COLO668 (cell line): ENCODE results near the gene ACBD3.
"Not testable (repeated sequence)": the region's sequence is repeated elsewhere in the genome, so short reads cannot be mapped to it uniquely, and the experiment has no call there.

Experiments
- DNase-seq: peaks from one replicate; lab custom pipeline; 2025; ENCODE audit not compliant: unreplicated experiment; lab: John Stamatoyannopoulos, UW

Gene ACBD3

DNA sequence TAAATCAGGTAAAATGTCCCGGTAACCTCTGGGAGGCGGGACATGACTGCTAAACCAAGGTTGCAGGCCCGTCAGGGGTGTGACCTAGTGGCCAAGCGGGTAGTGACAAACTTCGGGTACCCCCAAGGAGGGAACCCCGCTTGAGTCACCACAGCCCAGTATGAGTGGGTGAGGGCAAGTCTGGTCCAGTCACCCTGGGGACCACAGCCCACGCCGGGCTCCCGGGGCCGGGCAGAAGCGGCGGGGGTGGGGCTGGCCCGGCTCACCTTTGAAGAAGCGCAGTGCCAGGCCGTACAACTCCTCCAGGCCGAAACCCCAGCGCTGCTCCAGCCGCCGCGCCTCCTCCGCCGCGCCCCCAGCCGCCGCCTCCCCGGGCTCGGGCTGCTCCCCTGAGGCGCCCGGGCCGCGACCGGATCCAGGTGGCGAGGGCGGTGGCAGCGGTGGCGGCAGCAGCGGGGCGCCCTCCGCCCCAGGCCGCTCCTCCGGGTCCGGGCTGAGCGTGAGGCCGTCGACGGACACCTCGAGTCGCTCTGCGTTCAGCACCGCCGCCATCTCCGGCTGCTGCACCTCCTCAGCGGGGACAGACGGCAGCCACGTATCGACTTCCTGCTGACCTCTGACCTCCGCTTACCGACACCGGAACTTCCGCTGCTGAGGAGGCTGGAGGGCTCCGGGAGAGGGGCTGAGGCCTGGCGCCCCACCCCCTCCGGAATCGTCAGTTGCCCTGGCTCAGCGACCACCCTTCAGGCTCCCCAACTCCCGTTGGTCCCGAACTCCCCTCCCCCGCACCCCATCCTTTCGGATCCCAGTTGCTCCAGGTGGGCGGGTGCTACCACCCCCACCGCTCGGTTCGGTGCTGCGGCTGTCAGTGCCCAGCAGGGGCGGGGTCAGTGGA is at the start of gene ACBD3:
ACBD3 (minus strand) TSS at position 618 of the 895 bp plus-strand sequence; CDS start at position 552, 66 bp downstream.
- DNase-seq: peak; percentile 89

GRCh38 chr1:226233806-226234205 is 47.3 kb upstream of the ACBD3 start:
- no peak for DNase-seq

DNA sequence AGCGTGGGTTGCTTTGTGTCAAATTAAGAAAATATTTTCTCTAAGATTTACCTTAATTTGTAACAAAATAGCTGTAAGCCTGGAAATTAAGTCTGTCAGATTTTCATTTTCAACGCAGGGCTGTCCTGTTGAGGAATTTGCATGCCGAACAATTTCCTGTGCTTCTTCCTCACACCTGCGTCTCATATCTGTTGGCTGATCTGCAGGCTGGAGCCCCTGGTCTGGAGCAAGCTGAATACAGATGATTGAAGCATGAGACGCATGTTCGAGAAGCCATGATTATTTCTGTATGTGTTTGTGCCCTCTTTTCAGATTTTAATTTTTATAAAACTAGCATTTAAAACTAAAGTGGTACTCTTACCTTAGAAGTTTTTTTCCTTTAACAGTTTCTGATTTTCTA is 46.8 kb upstream of the ACBD3 start:
- DNase-seq: no peak

GRCh38 chr1:226226601-226227000 is 40.1 kb upstream of the ACBD3 start:
- DNase-seq: no peak

DNA sequence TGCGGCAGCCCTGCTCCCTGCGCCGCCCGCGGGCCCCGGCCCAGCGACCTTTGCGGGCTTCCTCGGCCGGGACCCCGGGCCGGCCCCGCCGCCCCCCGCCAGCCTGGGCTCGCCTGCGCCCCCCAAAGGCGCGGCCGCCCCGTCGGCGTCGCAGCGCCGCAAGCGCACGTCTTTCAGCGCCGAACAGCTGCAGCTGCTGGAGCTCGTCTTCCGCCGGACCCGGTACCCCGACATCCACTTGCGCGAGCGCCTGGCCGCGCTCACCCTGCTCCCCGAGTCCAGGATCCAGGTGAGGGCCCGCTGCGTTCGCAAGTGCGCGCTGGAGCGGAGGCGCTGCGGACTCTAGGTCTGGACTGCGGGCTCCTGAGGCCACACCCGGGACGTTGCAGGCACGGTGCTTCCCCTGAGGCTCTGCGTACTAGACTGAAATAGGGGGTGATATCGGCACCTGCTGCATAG is 37.3 kb upstream of the ACBD3 start:
- DNase-seq: peak; percentile 41

GRCh38 chr1:226223157-226223785 is 36.7 kb upstream of the ACBD3 start, which contains the start of gene MIXL1:
MIXL1 (plus strand) TSS chr1:226223664; CDS start chr1:226223682, 18 bp downstream.
- DNase-seq: no peak

DNA sequence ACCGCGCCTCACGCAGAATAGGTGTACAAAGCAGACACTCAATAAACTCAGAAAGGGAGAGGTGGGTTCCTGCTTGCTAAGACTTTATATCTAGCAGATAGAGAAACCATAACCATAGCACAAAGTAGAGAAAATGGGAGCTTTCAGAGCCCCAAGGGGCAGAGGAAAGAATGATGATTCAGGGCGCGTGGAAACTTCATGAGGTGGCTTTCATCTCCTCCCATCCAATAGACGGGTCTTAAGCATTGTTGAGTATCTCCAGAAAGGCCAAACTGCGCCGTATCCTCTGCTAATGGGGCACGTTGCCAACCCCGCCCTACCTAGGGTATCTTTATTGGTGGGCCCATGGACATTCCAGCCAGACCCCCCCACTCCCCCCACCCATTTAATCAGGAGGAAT is 36.1 kb upstream of the ACBD3 start:
- no peak for DNase-seq

DNA sequence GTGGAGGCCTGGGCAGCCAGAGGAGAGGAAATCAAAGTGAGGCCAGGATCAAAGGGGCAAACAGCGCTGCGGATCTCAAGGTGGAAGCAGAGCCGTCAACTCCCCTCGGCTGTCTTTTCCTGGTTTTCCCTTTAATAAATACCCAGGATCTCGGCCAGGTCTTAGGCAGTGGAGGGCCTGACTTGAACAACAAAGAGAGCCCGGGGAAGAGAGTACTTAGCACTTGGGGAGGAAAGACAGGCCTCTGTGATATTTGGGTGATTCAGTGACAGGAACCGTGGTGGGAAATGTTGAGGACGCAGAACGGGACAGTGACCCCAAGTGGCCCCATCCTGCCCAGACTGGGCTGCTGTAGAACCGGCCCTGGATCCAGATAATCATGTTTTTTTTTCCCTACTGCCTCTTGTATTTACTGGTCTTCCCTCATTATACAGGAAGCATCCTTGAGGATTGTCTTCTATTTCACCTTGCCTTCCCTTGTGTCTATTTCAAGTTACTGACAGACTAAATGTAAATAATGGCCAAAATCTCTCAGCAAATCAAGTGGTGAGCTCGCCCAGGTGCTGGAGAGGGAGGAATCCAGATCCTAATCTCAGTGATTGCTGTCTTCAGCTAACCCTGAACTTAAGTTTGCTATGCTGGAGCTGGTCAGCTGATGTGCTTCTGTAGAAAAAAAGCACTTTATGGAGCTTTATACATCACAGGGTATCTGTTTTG is 34.1 kb upstream of the ACBD3 start:
- no peak for DNase-seq

DNA sequence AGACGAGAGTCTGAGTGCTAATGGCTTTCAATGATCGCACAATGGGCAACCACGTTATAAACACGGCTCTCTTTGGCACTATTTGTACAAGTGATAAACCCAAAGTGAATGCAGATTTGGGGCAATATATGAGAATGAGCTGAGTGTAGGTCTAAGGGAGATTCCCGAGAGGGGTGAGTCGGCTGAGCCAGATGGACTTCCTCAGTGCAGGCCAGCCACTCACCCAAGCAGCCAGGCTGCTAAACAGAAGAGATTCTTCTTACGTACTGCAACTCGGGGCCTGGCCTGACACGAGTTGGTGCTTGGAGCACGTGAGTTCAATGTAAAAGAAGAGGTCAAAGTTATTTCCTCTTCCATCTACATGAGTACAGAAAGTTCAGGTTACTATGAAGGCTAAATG is 30.7 kb upstream of the ACBD3 start:
- DNase-seq: no peak

- DNase-seq: no peak
Measured at GRCh38 chr1:226216056-226216455, 29.5 kb upstream of the ACBD3 start.

- DNase-seq: no peak
Measured at GRCh38 chr1:226215239-226215638, 28.7 kb upstream of the ACBD3 start.

DNA sequence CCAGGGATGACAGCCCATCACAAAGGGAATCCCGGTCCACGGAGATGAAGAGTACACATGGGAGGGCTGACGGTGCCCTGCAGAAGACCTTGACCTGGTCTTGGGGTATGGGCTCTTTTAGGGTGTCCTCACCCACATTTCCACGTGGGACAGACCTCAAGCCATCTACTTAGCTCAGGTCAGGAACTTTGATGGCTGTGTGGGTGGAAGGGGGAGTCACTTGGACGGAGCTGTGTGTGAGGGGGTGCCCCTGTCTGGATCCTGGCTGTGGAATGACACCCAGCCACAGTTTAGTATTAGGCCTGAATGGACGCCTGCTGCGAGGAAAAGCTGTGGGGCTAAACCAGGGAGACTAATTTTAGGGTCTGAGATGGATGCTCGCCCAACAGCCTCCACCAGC is 26.0 kb upstream of the ACBD3 start:
- no peak for DNase-seq

DNA sequence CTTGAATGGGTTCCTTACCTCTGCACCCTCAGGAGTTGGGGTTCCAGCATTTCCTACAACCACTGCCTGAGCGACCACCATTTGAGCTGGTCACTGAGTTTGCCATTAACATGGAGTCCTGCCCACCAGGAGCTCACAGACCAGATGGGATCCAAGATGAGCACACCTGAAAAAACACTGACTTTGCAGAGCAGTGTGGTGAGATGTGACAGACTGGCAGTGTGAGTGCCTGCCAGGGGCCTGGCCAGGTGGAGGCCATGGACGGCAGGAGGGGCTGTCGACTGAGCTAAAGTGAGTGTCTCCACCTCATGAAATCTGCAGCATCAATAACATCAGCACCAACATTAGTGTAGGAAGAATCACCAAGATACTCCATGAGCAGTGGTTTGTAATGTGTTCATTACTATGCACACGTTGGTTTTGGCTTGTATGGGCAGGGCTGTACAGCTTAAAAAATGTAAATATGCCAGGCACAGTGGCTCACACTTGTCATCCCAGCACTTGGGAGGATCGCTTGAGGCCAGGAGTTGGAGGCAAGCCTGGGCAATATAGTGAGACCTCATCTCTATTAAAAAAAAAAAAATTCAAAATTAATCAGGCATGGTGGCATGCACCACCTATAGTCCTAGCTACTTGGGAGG is 24.8 kb upstream of the ACBD3 start:
- DNase-seq: no peak

DNA sequence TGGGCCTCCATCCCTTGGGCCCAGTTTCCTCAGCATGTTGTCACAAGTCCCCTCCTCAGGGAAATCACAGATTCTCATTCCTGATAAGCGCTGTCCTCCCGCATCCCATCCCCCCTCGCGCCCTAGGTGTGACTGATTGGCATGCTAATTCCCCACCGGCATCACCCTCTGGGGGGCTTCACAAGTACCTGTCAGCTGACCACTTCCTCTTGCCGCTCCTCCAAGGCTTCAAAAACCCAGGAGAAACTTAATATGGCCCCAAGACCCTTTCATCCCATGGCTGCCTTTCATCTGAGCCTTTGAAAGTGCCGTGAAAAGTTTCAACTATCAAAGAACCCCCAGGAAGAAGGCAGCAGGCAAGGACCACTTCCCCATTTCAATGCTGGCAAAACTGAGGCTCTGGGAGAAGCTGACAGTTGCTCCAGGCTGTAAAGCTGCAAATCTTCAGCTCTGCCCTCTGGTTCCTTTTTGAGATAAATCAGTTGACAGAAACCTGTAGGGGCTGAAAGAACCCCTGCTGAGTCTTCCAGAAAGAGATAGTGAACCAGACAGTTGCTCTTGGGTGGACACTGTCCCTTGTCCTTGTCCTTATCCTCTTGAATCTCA is 24.1 kb upstream of the ACBD3 start:
- no peak for DNase-seq

- DNase-seq: no peak
Measured at GRCh38 chr1:226209307-226210059, 22.9 kb upstream of the ACBD3 start.

DNA sequence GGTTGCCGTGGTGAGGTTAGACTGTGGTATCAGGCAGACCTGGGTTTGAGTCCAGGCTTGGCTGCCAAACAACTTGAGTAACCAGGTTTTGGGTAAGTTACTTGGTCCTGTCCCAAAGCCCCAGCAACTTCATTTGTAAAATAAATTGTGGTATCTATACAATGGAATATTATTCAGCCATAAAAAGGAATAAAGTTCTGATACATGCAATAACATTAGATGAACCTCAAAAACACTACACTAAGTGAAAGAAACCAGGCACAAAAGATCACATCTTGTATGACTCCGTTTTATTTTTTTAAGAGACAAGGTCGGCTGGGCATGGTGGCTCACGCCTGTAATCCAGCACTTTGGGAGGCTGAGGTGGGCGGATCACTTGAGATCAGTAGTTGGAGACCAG is 20.5 kb upstream of the ACBD3 start:
- no peak for DNase-seq

DNA sequence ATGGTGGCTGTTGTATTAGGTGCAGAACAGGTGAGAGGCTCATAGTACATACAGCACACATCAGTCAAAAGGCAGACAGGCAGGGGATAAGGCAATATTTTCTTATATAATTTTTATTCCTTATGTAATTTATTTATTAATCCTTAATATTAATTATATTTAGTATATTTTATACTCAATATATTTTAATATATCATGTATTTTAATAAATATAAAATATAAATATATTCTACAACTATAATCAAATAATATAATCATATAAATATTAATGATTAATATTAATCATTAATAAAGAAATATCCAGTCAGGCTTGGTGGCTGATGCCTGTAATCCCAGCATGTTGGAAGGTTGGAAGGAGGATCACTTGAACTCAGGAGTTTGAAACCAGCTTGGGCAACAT is 17.7 kb upstream of the ACBD3 start:
- DNase-seq: no peak

DNA sequence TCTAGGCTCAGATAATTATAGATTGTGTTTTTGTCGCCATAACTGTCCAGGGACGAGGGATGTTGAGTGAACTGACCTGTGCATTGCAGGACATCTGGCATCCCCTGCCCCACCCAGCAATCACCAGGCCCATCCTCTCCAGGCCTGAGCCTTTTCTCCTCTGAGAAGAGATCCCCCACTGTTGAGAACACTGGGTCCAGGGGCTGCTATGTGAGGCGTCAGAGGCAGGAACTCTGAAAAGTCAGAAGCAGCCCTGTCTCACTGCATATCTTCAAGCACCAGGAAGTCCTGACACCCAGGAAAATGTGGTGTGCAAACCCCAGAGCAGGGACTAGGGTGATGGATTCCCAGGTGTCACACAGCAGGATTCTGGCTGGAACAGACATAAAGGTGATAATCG is 17.1 kb upstream of the ACBD3 start:
- no peak for DNase-seq

- no peak for DNase-seq
Measured at GRCh38 chr1:226203240-226203639, 16.7 kb upstream of the ACBD3 start.

DNA sequence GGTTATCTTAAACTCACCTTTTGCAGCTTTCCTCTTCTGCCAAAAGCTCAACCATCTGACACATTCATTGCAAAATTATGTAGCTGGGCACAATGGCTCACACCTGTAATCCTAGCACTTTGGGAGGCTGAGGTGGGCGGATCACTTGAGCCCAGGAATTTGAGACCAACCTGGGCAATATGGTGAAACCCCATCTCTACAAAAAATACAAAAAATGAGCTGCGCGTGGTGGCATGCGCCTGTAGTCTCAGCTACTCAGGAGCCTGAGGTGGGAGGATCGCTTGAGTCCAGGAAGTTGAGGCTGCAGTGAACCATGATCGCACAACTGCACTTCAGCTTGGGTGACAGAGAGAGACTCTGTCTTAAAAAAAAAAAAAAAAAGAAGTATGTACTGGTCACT is 16.1 kb upstream of the ACBD3 start:
- DNase-seq: not testable (repeated sequence)
